HG03066 (cell line): ENCODE measurements around the gene ZSWIM5.
A peak's percentile ranks its signal among the peaks of the same experiment; 100 is the strongest.
"Not testable (repeated sequence)": the region's sequence is repeated elsewhere in the genome, so short reads cannot be mapped to it uniquely, and the experiment has no call there.

Experiments used
- ATAC-seq: cut with Tn5 transposase; IDR thresholded peaks from one replicate; pipeline ENCODE4 v1.9.1; 2021; ENCODE audit warnings: low read depth; ENCODE audit not compliant: unreplicated experiment

ZSWIM5 gene

GRCh38 chr1:45205910-45206721 is at the start of gene ZSWIM5:
ZSWIM5 (minus strand) TSS chr1:45206605; CDS start chr1:45206350, 255 bp downstream.
- peak; percentile 61 for ATAC-seq

DNA sequence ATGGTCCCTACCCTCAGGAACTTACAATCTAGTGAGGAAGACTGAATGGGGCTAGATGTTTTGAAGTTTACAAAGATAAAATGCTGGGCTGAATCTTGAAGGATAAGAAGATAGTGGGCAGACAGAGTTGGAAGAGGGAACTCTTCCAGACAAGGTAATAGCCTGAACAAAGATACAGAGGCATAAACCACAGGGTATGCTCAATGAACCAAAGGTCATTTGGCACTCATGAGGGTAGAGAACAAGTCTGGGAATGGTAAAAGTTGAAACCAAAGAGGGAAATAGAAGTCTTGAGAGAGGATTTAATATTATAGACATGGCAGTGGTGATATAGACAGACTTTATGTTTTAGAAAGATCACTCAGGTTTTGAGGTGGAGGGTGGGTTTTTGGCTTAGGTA is 48.1 kb upstream of the ZSWIM5 start:
- ATAC-seq = no peak

DNA sequence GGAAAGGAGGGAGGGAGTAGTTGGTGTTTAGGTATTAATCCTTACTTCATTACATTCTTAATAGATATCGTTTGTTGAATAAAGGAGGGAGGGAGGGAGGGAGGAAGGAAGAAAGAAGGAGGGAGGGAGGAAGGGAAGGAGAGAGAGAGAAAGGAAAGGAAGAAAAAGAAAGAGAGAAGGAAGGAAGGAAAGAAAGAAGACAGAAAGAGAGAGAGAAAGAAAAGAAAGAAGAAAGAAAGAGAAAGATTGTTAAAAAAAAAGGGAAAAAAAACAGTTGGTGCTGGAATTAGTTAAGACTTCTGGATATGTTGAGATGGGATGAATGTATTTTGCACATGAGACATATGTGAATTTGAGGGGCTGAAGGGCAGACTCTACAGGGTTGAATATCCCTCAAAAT is 44.1 kb upstream of the ZSWIM5 start:
- no peak for ATAC-seq

GRCh38 chr1:45248004-45248403 is 41.6 kb upstream of the ZSWIM5 start:
- ATAC-seq = not testable (repeated sequence)

- ATAC-seq = no peak
These were observed 40.4 kb upstream of the ZSWIM5 start for GRCh38 chr1:45246760-45247159.

- ATAC-seq = not testable (repeated sequence)
These were observed 40.0 kb upstream of the ZSWIM5 start for GRCh38 chr1:45246359-45246758.

GRCh38 chr1:45244660-45245059 is 38.3 kb upstream of the ZSWIM5 start:
- no peak for ATAC-seq

DNA sequence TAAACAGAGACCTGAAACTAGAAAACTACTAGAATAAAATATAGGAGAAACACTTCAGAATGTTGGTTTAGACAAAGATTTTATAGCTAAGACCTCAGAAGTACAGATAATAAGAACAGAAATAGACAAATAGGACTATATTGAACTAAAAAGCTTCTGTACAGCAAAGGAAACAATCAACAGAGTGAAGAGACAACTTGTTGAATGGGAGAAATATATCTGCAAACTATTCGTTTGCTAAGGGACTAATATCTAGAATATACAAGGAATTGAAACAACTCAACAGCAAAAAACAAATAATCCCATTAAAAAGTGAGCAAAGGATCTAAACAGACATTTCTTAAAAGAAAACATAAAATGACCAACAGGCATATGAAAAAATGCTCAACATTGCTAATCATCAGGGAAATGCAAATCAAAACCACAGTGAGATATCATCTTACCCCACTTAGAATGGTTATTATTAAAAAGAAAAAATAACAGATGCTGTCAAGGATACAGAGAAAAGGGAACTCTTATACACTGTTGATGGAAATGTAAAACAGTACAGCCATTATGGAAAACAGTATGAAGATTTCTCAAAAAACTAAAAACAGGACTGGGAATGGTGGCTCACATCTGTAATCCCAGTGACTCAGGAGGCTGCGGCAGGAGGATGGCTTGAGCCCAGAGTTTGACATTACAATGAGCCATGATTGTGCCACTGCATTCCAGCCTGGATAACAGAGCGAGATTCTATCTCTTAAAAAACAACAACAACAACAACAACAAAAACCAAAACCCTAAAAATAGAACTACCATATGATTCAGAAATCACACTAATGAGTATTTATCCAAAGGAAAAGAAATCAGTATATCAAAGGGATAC is 37.3 kb upstream of the ZSWIM5 start:
- no peak for ATAC-seq

DNA sequence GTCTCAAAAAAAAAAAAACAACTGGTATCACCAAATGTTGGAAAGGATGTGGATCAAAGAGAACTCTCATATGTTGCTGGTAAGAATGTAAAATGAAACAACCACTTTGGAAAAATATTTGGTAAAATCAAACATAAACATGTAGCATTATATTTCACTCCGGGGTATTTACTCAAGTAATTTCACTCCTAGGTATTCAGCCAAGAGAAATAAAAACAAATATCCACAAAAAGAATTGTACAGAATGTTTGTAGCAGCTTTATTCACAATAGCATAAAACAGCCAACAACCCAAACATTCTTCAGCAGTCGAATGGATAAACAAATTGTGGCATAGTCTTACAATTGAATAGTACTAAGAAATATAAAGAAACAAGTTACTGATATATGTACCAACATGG is 32.4 kb upstream of the ZSWIM5 start:
- no peak for ATAC-seq

DNA sequence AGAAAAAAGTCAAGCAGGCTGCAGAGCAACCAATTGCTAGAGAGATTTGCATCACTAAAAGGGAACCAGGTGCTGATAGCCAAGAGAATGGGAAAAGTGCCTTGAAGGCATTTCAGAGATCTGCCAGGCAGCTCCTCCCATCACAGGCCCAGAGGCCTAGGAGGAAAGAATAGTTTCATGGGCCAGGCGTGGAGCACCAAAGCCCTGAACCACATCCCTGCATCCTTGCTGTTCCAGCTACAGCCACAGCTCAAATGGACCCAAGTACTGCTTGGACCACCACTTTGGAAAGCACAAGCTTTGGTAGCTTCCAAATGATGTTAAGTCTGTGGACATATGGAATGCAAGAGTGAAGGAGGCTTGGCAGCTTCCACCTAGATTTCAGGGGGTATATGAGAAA is 29.7 kb upstream of the ZSWIM5 start:
- ATAC-seq = no peak

DNA sequence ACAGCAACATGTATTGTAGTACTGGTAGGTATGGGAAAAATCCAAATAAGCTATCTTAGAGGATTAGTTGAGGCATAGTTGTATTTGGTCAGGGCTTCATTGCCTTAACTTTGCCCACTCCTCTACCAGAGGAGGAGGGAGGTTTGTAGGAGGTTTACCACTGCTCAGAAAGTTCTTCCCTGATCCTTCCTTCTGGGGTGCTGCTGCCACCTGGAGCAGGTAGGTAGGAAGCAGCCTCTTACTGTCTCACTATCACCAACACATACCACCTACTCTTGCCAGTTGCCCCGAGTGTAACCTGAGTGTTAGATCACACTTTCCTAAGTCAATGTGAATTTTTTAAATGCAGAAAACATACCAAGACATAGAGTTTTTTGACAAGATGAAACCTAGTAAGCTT is 24.1 kb upstream of the ZSWIM5 start:
- no peak for ATAC-seq

DNA sequence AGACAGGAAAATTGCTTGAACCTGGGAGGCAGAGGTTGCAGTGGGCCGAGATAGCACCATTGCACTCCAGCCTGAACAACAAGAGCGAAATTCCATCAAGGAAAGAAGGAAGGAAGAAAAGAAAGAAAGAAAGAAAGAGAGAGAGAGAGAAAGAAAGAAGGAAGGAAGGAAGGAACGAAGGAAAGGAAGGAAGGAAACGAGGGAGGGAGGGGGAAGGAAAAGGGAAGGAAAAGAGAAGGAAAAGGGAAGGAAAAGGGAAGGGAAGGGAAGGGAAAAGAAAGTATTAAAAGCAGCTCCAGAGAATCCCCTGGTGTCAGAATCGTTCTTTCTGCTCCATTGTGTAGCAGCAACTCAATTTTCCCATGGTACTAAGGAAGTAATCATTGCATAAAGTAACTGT is 19.2 kb upstream of the ZSWIM5 start:
- ATAC-seq = no peak

- not testable (repeated sequence) for ATAC-seq
These were observed 17.3 kb upstream of the ZSWIM5 start for GRCh38 chr1:45223710-45224109.

DNA sequence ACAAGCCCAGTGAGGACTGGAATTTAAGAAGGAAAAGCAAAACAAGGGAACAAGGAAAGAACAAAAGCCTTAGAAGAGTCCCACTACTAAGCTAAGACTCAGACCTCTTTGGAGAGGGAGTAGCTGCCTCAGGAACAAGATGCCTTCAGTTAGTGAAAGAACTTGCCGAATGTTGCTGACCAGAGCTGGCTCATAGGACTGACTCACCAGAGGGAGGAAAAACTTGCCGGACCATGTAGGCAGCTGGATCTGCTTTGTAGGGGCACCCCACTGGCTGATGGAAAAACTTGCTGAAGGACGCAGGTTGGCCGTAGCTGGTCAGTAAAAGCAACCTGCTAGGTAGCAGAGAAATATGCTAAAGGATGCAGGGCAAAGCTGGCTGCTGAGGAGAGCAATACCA is 15.3 kb upstream of the ZSWIM5 start:
- no peak for ATAC-seq

DNA sequence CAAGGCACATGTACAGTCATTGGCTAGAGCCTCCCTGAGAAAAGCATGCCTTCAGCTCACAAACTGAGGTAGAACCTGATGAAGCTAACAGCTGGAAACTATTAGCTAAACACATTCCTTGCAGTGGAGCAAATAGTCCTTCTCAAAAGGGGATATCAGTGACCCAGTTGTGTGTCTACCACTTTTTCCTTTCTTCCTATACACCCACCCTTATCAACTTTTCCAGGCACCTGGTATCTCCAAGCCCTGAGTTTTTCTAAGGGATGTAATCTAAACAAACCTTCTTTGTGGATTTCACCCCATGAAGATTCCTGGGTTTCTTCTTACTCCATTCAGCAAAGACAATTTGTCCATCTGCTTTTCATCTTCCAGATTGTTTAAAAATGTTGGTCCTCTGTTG is 10.5 kb upstream of the ZSWIM5 start:
- ATAC-seq = no peak

GRCh38 chr1:45216200-45216541 is 9.8 kb upstream of the ZSWIM5 start:
- no peak for ATAC-seq

DNA sequence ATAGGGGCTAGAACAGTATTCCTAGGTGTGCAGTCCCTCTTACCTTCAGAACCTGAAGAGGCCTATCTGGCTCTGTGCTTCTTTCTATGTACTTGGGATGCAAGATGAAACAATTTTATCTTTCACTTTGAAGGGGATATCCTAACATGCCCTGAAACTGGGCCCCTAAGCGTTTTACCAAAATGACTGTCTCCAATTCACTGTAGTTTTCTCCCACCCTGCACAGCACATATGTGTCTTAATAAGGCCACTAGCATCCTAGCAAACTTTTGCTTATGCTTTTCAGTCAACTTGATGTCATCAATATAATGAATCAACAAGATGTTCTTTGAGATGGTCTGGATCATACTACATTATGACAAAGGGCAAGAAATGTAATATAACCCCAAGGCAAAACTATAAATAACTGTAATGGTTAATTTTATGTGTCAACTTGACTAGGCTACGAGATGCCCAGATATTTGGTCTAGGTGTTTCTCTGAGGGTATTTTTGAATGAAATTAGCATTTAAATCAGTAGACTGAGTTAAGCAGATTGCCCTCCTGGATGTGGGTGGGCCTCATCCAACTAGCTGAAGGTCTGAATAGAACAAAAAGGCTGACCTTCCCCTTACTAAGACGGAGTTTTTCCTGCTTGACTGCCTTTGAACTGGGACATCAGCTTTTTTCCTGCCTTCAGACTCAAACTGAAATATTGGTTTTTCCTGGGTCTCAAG is 9.2 kb upstream of the ZSWIM5 start:
- ATAC-seq = no peak

- ATAC-seq = no peak
These were observed 7.5 kb upstream of the ZSWIM5 start for GRCh38 chr1:45213892-45214291.

- no peak for ATAC-seq
These were observed 4.7 kb upstream of the ZSWIM5 start for GRCh38 chr1:45211076-45211475.

DNA sequence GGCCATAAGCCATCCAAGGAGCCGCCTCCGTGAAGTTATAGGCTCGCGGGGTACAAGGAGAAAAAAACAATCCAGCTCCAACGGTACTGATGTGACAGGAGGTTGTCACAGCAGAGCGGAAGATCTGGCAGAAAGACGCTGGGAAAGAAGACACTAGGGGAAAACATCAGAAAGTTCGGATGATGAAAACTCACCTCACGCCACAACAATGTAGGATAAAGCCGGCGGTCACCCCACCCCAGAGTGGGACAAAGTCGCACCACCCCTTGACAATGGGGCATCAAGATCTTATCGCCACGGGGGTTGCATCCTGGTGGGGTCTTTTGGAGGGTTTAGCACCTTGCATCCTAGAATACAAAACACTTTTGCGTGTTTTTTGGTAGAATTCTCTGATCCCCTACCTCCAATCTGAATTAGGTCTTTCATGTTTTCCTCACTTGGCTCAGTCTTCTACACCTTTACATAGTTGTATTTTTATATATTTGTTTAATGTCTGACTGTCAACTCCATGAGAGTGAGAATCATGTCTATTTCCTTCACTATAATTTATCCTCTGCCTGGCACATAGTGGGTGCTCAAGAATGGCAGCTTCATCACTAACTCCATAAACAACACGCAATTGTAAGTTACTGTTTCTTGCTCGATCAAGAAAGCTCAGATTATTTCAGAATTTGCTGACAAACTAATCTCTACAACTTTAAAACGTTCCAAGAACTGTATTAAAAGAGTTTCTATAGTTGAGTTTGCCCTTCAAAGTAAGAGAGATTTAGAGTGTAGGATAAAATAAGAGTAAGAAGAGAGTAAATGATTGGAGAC is 611 bp upstream of the ZSWIM5 start:
- no peak for ATAC-seq
